Inflammatory macrophage treated with lipopolysaccharide for 1 hour (primary cell): ENCODE data around the gene RPL3.

Experiments used
- DNase-seq, 2 donors: peaks; one replicate each; pipeline ENCODE4 v3.0.0-alpha.2; 2020 to 2022

RPL3 gene

DNA sequence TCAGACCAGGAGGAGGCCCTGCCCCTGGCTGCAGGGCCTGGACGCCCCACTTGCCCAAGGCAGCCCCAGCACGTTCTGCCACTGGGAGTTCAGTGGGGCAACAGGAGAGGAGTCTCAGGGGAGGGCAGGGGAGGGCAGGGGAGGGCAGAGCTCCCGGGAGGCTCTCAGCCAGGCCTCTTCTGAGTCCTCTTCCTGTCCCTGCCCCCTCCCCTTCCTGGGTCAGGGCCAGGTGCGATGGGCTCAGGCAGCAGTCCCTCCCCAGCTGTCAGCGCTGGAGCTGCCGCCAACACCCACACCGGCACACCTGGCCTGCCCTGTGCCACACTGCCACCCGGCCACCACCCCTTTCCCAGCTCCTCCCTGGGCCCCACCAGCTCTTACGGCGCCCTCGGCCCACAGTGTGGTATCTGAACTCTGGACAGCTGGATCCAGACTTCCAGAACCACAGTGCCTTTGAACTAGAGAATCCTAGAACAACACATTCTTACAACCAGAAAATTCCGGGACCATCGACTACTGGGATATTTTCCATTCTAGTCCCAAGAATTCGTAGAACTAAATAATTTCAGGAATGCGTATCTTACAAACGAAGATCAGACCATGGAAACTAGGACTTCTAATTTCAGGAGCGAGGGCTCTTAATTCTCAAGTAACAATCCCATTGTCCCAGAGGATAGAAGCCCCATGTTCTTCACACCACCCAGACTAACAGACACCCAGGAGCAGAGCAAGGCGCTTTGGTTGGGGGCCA lies 21.8 kb downstream of the RPL3 start:
- DNase-seq, result no peak

DNA sequence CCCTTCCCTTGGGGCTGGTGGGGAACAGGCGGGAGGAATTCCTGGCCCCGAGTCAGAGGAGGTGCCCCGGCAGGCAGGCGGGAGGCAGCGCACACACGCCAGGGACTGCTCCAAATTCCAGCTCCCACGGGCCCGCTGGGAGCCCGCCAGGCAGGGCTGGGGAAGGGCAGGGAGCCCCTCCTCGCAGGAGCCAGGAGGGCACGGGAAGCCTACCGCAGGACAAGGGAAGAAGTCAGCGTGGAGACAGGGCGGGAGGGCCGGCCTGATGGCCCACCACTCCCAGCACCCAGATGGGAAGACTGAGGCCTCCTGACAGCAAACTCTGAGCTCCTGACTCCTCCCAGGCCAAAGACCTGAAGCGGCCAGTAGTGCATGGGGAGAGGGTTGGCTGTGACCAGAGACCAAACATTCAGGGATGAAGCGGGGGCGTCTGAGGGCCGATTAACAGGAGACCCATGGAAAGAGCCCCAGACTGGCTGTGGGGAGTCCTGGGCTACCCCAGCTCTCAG lies 22.4 kb downstream of the RPL3 start:
- DNase-seq, result no peak

DNA sequence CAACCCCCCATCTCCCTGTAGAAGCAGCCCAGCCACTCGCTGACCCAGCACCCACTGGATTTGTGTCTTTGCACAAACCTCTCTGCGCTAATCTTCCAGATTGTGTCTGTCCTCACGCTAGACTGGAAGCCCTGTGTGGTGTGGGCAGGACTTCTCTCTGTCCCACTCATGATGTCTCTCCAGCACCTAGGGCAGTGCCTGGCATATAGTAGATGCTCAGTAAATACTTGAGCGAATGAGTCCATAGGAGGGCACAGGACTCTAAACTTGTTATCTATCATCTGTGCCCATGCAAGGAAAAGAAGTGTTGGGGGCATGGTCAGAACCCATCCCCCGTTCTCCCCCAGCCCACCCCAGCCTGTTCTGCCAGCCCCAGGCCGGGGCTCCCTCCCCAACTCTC lies 22.9 kb downstream of the RPL3 start:
- no peak for DNase-seq

DNA sequence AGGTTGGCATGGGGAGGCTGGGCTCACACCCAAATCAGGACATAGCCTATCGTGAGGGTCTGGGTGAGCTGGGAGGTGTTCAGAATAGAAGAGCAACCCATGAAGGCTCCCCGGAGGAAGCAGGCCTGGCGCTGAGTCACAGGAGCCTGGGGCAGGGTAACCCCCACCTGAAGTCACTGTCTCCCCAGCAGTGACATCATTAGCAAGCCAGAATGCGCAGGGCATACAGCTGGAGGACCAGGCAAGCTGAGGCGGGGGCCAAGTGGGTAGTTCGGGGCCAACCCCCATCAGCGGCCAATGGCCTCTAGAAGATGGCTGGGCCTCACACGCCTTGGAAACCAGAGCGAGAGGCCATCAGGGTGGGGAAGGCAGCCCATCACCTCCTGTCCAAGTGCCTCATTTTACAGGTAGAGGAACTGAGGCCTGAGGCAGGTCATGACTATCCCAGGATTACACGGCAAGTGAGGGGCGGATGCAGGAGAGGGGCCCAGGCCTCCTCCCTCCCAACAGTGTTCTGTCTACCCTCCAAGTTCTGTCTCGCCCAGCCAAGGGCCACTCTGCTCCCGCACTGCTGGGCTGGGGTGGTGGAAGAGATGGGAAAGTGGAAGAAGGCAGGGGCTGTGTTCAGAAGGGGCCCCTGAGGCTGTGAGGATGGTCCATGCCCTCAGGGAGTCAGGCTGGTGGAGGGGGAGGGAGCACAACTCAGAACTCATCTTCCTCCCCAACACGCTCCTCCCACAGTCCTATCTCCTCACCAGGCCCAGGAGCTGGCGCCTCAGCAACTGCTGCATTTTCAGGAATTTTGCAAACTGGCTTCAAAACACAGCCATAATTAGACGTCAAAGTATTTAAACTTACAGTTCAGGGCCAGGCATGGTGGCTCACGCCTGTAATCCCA lies 24.6 kb downstream of the RPL3 start:
- no peak for DNase-seq

DNA sequence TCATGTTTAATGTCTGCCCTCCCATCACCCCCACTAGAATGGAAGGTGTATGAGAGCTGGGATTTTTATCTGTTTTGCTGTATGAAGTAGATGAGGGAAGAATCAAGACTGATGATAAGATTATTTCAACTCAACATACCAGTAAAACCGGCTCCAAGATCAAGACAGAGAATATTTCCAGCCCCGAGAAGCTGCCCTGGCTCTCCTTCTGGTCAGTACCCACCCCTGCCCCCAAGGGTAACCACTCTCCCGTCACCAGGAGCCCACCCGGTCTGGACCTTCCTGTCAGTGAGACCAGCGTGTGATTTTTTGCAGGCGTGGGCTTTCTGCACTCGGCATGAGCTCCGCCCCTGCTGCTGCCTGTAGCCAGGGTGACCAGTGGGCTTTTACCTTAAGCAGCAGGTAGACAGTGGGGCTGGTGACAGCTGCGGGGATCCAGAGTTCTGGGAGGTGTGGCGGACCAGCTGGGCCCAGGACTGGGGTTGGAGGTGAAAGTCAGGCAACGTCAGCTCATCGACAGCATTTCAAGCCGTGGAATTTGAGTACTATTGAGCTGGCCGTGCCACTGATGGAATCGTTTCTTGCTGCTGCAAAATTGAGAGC lies 25.6 kb downstream of the RPL3 start:
- DNase-seq, result no peak

DNA sequence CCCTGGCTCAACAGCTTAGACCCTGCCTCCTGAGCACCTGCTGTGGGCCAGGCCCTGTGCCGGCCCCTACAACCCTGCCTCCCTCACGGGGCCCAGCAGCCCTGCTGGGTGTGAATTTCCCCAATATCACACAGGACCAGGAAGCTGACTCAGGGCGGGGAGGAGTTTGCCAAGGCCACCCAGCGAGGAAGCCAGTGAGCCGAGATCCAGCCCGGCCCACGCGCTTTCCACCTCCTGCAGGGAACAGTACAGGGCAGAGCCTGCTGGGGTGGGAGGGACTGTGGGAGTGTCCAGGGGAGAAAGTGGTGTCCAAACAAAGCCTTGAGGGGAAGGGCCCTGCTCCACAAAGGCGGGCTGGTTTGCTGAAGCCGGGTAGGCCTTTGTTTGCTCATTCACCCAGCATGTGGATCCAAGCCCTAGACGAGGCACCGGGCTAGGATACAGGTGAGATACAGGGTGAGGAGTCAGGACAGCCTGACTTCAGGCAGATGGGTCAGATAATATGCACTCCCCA lies 26.8 kb downstream of the RPL3 start:
- peak; percentile 97 to 99 for DNase-seq

DNA sequence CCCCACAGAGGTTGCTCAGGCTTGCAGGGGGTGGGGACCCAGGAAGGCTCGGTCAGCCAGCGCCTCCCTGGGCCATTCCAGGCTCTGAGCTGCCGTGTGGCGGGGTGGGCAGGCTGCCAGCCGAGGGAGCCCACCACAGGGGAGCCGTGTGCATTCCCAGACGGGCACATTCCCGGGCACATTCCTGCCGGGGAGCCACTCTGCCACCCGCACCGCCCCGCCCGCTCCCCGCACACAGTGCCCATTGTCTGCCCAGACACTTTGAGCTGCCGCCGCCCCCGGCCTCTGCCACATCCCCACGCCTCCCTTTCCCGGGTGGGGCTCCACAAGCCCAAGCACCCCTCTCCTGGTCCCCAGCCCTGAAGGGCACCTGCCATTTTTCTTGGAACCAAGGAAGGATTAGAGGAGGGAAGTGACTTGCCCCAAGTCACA lies 27.4 kb downstream of the RPL3 start:
- no peak for DNase-seq

DNA sequence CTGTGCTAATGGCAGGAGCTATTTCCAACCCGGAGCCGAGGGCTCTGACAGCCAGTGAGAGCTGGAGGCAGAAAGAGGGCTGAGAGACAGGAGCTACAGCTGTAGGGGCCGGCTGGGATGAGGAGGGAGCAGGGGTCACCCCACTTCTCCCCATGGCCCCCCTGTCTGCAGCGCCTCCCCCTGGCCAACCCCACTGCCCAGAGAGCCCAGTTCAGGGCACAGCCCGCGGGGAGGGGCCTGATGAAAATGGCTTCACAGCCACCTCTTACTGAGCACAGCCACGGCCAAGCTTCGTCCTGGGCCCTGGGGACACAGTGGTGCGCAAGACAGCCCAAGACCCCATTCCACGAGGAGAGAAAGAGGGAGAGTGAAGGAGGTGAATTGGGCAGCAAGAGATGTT lies 27.9 kb downstream of the RPL3 start:
- no peak for DNase-seq

DNA sequence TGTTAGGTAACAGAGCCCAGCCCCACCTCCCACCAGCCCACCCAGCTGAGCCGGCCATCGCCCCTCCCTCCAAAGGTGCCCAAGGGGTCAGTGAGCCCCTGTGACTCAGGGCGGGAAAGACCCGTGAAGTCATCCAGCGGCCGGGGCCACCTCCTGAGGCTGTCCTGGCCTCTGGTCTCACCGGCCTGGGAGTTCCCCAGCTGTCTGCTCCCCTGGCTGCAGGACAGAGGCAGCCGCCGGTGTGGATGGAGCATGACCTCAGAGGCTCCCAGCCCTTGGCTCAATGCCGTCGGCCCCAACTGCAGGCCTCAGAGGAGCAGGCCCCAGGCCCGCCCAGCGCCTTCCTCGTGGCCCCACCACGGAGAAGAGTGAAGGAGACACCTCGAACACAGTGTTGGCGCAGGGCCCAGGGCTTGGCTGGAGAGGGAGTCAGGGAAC lies 28.7 kb downstream of the RPL3 start:
- peak; percentile 44 to 74 for DNase-seq

DNA sequence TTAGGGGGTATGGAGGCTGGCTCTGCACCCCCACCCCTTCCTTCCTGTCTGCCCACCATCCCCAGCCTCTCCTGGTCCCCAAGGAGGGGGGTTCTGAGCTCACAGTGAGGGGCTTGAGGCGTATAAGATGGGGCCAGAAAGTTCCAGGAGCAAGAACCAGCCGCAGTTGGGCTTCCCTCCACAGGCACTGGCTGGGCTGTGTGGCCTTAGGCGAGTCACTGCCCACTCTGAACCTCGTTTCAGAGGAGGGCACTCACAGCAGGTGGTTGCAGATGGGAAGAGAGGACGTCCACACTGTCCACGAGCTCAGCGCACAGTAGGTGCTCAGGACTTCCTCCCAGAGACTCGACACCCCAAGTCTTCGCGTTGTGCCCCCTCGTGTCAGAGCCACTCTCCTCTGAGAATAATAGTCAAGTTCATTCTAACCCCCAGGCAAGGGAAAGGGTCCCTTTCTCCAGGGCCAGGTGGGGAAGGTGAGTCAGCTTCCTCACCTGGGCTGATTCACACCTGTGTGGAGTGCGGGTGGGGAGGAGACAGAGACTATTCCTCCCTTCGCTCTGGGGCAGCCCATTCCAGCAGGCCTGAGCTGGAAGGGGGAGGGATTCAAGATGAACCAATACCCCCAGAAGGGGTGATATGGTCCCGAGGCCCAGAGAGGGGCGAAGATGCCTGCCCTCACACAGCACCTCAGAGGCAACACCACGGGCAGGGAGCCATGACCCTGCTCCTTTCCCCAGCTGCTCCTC lies 29.3 kb downstream of the RPL3 start:
- no peak for DNase-seq

DNA sequence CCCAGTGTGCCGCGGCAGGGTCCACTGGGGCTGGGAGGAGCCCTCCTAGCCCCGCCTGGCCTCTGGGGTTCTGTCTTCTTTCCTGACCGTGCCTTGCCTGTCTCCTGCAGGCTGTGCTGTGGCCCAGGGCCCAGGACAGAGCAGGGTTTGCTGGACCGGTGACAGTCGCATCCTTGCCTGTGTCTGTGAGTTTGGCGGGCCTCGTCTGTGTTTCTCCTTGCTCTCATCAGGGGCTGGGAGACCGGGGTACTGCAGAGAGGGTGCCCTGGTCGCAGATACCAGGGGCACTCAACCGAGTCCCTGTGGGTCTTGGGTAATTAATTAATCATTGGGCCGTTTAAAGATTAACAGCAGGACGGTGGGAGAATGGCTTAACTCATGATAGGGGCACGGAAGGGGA lies 29.9 kb downstream of the RPL3 start:
- DNase-seq, result no peak

DNA sequence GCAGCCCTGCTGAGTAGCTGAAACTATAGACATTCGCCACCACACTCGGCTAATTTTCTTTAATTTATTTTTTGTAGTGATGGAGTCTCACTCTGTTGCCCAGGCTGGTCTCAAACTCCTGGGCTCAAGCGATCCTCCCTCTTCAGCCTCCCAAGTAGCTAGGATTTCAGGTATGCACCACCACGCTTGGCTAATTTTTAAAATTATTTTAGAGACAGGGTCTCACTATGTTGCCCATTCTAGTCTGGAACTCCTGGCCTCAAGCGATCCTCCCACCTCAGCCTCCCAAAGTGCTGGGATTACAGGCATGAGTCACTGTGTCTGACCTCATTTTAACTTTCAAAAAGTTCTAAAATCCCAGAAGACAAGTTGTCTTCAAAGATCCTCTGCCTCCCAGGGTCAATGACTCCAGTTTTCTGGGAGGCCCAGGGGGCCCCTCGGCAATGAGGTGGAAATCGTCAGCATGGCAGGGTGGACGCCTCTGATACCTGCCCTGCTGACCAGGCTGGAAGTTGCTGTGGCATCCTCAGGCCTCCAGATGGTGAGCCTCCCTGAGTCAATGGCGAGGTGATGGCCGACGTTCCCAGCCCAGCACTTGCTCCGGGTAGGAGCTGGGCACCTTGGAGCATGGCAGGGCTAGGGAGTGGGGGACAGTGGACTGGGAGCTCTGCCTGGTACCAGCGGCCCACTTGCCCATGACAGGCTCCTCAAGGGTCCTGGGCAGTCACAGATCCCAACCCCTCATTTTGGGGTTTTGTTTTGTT lies 31.1 kb downstream of the RPL3 start:
- no peak for DNase-seq

DNA sequence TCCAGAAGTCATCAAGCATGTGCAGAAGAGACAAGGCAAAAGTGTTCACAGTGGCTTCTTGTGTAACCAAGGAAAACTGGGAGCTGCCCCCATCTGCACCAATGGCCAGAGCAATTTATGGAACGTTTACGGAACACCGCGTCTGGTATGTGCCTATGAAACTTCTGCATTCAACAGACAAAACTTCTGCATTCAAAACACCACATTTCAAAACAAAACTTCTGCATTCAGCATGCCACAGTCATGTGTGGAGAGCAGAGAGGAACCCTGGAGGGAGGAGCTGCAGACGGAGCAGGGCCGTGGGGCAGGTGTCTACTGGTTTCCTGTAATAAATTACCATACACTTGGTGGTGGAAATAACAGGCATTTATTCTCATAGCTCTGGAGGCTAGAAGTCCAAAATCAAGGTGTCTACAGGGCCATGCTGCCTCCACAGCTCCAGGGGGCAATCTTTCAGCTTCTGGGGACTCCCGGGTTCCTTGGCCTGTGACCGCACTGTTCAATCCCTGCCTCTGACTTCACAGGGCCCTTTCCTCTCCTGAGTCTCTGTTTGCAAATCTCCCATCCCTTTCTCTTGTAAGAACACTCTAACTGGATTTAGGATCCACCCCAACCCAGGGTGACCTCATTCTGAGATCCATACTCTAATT lies 32.2 kb downstream of the RPL3 start:
- DNase-seq, result peak; percentile 87 to 96

DNA sequence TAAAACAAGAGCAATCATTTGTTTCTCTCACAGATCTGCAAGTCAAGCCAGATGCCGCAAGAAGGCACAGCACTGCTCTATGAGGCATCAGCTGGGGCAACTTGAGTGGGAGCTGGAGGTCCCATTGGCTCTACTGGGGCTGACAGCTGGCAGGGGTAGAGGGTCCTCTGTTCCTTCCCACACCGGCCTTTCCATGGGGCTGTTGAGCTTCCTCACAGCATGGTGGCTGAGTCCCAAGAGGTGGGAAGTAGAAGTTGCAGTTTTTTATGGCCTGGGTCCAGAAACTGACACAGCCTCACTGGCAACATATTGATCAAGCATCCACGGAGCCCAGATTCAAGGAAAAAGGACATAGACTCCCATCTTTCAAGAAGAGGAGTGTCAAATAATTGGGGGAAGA lies 34.4 kb downstream of the RPL3 start:
- no peak for DNase-seq

DNA sequence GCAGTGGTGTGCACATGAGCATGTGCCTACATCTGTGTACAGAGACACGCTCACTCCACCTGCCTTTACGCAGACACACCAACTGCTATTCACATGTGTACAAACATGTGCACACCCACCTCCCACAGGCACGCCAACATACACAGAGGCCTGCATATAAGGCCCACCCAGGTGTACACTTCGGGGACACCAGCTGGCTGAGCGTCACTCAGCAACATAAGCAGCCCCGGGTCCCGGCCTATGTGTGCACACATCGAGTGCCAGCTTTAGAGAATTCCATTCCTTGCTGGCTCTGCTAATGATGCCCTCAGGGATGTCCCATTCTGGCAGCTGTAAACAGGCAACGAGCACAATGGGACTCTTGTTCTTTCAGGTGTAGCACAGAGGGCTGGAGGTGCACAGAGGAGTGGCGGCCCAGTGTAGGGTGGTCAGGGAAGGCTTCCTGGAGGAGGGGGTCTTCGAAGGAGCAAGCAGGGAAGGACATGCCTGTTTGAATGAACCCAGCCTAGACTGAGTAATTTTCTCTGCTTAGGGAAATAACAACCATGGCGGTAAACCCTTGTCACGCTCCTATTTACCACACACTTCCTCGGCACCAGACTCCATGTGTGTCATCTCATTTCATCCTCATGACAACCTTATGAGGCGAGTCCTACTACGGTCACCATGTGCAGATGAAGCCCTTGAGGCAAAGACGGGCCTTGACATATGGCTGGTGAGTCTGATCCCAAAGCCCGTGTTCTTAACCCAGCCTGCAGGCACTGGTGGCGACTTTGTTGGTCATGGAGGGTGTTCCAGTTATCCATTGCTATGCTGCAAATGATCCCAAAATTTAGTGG lies 35.1 kb downstream of the RPL3 start:
- DNase-seq, result no peak

DNA sequence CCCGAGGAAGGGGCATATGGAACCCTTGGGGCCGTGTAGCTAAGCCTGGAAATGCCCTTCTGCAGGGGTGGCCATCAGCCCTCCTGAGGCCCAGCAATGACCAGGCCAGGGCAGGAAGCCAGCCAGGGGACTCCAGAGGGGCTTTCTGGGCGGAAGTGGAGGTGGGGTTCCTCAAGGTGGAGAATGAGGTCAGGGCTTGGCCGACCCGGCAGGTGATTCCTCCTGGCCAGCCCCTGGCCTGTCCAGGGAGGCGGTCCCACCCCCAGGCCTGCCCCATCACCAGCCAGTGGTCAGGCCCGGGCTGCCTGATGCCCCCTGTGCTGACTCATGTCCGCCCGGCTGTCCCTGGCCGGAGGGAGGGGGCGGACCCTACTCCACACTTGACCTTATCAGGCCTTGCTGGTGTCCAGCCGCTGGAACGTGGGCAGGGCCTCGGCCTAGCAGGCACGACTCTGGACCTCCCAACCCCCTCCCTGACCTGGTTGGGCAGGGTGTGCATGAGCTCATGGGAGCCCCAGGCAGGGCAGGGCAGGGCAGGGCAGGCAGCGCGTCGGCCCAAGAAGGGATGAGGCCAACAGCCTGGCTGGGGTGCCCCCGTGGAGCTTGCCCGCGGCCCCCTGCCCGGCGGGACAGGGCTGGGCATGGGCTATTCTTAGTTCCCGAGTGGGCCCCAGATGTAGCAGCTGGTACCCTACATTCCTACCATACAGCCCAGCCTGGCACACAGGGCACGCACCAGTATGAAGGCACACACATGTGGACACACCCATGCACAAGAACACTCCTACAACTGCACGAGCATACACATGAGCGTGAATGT lies 35.9 kb downstream of the RPL3 start:
- peak; percentile 45 to 76 for DNase-seq

DNA sequence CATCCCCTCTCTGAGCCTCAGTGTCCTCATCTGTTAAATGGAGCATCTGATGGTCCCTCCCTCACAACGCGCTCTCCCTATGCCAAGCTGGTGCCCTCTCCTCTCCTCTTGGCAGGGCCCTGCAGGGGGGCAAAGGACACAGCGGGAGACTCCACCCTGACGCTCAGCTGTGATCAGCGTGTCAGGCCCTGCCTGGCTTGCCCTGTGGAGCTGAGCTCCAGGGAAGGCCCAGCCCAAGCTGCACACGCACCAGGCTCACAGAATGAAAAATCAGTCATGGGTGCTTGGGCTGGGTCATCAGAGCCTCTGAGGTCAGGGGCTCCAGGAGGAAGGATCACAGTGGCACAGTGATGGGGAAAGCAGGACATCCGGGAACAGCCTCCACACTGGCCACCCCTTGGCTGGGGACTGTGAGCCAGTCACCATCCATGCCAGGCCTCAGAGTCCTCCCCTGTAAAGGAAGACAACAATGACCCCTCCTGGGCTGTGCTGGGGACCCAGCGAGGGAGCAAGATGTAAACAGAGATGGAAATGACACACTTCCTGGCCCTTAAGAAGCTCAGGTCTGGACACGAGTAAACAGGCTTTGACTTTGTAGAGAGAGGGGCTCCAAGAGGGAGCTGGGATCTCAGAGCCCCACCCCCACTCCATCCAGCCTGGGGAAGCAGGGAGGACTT lies 36.6 kb downstream of the RPL3 start:
- peak; percentile 44 to 64 for DNase-seq

DNA sequence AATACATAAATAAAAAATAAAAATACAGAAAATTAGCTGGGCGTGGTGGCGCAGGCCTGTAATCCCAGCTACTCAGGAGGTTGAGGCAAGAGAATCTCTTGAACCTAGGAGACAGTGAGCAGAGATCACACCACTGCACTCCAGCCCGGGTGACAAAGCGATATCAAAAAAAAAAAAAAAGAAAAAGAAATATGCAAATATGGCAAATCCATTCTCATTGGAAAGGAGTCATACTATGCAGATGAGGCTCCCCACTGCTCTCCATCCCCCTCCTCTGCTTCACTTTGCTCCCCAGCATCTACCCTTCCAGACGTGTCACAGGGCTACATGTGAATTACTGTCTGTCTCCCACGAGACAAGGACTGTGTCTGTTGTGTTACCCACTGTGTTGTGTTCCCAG lies 38.3 kb downstream of the RPL3 start:
- DNase-seq, result no peak

DNA sequence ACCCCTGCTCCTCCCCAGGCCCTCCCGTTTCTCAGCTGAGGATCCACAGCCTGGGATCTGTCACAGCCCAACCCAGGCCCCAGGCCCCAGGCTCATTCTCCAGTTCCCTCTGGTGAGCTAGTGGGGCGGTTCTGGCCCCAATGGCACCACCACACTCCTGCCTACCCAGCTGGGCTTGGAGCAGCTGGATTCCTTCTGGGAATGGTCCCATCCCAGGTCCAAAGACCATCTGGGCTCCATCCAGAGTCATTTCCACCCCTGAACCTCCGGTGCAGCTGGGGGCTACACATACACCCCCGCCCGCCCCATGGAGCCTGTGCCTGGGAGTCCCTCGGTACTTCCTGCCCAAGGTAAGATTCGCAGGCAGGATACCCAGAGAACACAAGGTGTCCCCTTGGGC lies 39.2 kb downstream of the RPL3 start:
- no peak for DNase-seq
